NCI-H1092 treated with DMSO at 0.1 percent for 48 hours (cell line): Measurements from ENCODE around the gene PTPN12.
A peak's percentile ranks its signal among the peaks of the same experiment; 100 is the strongest.
"Not testable (repeated sequence)": the region's sequence is repeated elsewhere in the genome, so short reads cannot be mapped to it uniquely, and the experiment has no call there.

Source experiments
- DNase-seq: peaks from one replicate; lab custom pipeline; 2025; lab: John Stamatoyannopoulos, UW

PTPN12 gene

GRCh38 chr7:77538281-77539212 is 1.5 kb downstream of the PTPN12 start:
- DNase-seq = peak; percentile 63

GRCh38 chr7:77540402-77540822 is 3.3 kb downstream of the PTPN12 start:
- DNase-seq = no peak

DNA sequence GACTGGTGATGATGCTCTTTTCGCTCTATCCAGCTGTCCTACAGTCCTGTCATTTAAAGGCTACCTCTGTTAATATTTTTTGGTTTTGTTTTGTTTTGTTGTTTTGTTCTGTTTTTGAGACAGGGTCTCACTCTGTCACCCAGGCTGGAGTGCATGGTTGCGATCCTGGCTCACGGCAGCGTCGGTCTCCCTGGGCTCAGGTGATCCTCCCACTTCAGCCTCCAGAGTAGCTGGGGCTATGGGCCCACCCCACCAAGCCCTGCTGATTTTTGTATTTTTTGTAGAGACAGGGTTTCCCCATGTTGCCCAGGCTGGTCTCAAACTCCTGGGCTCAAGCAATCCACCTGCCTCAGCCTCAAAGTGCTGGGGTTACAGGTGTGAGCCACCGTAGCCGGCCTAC is 3.9 kb downstream of the PTPN12 start:
- not testable (repeated sequence) for DNase-seq

DNA sequence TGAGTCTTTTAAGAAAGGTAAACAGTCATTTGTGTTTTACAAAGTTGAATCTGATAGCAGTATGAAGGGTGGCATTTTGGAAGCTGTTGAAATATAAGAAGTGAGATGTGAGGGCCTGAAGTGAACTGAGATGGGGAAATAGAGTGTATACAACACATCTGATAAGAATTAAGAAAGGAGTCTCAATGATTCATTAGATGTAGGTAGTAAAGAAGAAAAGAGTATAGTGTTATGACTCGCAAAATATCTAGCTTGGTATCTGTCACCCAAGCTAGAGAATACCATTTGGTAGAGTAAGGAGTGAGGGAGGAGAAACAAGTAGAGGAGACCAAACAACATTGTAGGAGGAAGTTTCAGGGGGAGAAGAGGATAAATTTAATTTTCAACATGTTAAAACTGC is 5.3 kb downstream of the PTPN12 start:
- no peak for DNase-seq

DNA sequence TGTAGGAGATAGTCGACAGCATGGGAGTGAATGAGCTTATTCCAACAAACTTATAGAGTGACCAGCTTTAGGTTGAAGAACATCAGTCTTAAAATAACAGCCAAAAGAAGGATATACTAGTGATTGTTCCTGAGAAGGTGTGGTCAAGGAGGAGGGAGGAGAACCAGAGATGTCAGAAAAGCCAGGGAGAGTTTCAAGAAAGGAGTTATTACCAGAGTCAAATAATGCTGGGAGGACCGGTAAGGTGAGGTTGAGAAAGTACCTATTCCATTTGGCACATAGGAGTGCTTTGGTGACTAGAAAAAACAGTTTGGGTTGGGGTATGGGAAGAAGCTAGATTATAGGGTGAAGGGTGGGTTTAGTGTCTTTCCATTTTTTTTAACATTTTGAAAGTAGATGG is 5.8 kb downstream of the PTPN12 start:
- no peak for DNase-seq

DNA sequence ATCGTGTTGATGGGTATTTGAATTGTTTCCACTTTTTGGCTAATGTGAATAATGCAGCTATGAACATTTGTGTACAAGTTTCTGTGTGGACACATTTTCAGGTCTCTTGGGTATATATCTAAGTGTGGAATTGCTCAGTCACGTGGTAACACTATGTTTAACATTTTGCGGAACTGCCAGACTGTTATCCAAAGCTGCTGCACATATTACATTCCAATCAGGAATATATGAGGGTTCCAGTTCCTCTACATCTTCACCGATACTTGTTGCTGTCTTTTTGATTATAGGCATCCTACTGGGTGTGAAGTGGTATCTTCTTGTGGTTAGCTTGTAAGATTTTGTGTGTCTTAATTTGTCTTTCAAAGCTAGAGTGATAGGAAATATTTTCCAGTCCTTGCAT is 6.8 kb downstream of the PTPN12 start:
- no peak for DNase-seq

DNA sequence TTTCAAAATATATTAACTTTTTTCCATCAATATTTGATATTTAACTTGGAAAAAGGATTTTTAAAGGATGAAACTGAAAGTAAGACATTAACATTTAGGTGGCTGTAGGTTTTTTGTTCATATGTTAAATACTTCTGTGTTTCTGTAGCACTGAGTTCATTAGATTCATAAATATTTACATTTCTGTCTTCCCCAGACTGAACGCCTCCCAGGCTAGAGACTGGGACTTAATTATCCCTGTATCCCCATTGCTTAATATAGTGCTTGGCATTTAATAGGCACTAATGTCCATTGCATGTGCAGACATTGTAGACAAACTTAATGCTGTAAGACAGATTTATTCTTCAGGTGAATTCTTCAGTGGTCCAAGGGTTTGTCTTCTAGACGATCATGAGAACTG is 7.4 kb downstream of the PTPN12 start:
- no peak for DNase-seq

DNA sequence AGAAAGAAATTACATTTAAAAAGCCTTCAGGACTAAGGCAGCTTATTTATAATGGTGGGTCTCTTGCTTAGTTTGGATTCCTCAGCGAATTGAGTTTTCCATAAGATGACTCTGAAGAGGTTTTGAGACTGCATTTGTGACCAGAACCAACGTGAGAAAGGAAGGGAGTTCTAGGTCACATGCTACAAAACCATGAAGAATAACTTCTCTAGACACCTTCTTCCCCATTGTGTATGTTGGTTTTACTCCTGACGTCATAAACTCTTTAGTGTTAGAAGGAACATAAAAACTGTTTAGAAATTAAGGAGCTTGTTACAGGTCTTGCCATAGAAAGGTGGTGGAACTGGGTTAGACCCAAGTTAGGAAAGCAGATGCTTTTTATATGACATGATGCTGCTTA is 11.1 kb downstream of the PTPN12 start:
- DNase-seq = no peak

DNA sequence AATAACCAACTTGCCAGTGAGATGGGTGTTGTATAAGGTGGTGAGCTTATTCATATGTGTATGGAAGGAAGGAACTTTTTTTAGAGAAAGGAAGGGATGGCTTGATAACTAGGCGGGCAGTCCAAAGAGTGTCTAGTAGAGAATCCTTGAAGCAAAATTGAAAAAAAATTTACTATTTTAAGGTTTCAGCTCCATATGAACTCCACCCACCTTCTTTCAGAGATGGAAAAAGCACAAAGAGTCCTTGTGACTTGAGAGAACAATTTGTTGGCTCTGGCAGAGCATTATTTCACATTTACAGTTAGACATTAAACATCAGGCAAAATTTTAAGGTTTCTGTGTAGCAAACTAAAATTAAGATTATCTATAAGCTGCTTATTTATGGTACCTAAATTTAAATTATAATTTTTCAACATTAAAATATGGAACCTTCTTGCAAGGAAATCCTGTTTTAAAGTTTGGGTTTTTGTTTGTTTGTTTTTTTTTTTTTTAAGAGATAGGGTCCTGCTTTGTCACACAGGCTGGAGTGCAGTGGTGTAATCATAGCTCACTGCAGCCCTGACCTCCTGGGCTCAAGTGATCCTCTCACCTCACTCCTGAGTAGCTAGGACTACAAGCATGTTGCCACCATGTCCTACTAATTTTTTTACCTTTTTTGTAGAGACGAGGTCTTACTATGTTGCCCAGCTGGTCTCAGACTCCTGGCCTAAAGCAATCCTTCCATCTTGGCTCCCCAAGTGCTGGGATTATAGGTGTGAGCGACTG is 12.2 kb downstream of the PTPN12 start:
- DNase-seq = no peak

GRCh38 chr7:77550586-77550985 is 13.5 kb downstream of the PTPN12 start:
- DNase-seq = no peak

- DNase-seq = no peak
Observed at GRCh38 chr7:77553123-77553522, 16.0 kb downstream of the PTPN12 start.

GRCh38 chr7:77558284-77558967 is 21.3 kb downstream of the PTPN12 start:
- no peak for DNase-seq

DNA sequence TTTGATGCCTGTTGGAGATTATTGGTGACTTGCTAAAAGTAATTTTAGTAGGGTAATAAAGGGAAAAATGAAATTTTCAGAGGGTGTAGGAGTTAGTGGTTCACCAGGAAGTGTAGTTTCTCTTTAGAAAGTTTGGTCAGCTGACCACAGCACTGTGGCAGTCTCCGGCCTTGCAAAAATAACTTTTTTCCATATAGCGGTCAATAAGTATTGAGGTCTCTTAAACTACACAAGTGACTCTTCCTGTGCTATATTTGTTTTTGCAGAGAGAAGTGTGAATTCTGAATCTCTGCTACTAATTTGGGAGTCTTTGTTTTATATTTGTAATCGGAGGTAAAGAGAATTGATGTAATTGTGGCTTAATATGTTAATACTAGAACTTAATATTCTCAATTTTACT is 24.3 kb downstream of the PTPN12 start:
- no peak for DNase-seq

GRCh38 chr7:77563275-77563674 is 26.2 kb downstream of the PTPN12 start:
- no peak for DNase-seq

GRCh38 chr7:77565917-77566316 is 28.8 kb downstream of the PTPN12 start:
- no peak for DNase-seq

DNA sequence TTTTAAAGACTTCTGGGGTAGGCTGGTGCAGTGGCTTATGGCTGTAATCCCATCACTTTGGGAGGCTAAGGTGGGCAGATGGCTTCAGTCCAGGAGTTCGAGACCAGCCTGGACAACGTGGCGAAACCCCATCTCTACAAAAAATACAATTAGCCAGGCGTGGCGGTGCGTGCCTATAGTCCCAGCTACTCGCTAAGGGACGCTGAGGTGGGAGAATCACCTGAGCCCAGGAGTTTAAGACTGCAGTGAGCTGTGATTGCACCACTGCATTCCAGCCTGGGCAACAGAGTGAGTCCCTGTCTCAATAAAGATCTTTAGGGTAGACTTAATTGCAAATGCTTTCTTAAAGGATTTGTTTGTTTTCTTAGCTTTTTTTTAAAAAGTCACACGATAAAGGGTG is 29.3 kb downstream of the PTPN12 start:
- no peak for DNase-seq

DNA sequence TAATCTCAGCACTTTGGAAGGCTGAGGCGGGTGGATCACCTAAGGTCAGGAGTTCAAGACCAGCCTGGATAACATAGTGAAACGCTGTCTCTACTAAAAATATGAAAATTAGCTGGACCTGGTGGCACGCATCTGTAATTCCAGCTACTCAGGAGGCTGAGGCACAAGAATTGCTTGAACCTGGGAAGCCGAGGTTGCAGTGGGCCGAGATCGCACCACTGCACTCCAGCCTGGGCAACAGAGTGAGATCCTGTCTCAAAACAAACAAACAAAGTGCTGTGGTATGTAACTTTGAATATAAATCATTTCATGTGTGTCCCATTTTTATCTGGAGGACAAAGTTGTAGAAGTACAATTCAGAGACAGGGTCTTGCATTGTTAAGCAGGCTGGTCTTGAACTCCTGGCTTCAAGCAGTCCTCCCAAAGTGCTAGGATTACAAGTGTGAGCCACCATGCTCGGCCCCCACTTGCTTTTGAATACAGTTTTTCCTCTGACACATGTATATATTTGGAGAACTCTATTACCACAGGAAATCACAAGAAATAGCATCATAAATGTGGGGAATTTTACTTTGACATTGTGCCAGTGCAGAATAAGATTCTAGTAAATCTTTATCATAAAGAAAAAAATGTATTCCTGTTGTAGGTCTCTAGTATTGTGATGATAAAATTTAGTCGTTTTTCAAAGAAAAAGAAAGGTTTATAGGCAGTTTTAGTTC is 32.6 kb downstream of the PTPN12 start:
- no peak for DNase-seq

DNA sequence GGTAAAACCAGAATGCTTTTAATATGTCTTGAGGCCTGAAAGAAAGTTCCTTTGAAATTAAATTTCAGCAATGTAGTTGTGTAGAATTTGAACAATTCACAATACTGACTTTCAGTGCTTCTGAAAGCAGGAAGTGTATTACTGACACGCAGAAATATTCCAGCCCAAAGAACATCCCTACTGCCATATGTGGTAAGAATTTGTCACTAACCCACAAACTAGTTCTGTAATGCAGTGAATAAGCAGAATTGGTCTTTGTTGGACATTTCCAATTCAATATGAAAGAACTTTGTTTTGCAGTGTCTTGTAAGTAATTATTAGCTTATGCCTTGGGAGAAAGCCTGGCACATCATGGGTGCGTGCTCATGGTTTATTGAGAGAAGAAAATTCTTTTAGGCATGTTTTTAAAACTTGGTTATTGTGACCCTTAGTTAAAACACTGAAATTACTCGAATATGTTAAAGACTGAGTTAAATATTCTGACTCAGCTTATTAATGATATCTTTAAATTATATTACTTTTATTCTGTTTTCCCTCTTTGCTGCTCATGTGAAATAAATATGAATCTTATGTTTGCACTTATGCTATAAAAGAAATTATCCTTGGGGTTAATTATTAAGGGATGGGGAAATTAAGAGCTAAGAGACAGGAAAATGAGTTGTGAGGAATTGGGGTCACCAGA is 33.4 kb downstream of the PTPN12 start:
- no peak for DNase-seq

GRCh38 chr7:77571801-77572200 is 34.7 kb downstream of the PTPN12 start:
- no peak for DNase-seq

GRCh38 chr7:77575187-77575586 is 38.1 kb downstream of the PTPN12 start:
- DNase-seq = no peak

DNA sequence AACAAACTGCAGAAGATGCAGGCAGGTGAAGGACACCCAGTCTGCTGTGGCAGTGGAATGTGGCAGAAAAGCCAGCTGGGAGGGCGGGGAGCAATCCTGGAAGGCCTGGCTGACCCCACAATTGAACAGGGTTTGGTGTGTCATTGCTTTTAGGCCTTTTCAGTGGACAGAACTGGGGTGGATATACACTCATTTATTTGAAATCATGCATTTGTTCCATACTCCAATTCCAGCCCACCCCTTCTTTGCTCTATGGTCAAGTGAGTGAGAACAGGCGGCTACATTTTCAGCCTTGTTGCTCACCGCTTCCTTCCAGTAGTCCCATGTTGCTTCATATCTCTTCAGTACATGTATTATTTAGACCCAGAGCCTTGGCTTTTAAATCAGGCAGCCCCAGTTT is 39.8 kb downstream of the PTPN12 start:
- DNase-seq = no peak
